AG10803 (cell line): Measurements from ENCODE around the gene GON7.

Experiments used
- DNase-seq: peaks from one replicate; pipeline ENCODE4 v3.0.0; 2010; ENCODE audit warnings: low read depth
- H3K4me3 ChIP-seq: 2 replicates; pipeline ENCODE4 v1.5.1; 2011; ENCODE audit warnings: mild to moderate bottlenecking, low read length, control low read depth
- CTCF ChIP-seq: conservative IDR thresholded peaks from 2 replicates; pipeline ENCODE4 v1.5.1; 2011; ENCODE audit warnings: mild to moderate bottlenecking, low read length, control low read depth, inconsistent platforms

The GON7 gene

GRCh38 chr14:93200553-93200952, 6.3 kb downstream of the GON7 start:
- TF ChIP-seq CTCF, result no peak
- DNase-seq, result no peak
- no peak overlapping the region for H3K4me3 ChIP-seq

DNA sequence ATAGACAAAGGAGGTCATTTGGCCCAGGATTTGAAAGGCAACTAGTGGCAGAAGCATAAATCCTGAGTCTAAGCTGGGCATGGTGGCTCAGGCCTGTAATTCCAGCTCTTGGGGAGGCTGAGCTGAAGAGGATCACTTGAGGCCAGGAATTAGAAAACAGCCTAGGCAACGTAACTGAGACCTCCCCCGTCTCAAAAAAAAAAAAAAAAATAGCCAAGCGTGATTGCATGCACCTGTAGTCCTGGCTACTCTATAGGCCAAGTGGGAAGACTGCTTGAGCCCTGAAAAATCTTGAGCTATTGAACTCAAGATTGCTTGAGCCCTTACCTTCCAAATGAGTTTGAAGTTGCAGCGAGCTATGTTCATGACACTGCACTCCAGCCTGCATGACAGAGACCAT, 7.8 kb downstream of the GON7 start:
- no peak overlapping the region for H3K4me3 ChIP-seq
- no peak for DNase-seq
- no peak for TF ChIP-seq CTCF

- DNase-seq, result no peak
- no peak for TF ChIP-seq CTCF
- H3K4me3 ChIP-seq, result no peak overlapping the region
These were observed 11.4 kb downstream of the GON7 start for GRCh38 chr14:93195316-93195999.

- no peak overlapping the region for H3K4me3 ChIP-seq
- DNase-seq, result no peak
- TF ChIP-seq CTCF, result no peak
These were observed 19.9 kb downstream of the GON7 start for GRCh38 chr14:93186956-93187355.

DNA sequence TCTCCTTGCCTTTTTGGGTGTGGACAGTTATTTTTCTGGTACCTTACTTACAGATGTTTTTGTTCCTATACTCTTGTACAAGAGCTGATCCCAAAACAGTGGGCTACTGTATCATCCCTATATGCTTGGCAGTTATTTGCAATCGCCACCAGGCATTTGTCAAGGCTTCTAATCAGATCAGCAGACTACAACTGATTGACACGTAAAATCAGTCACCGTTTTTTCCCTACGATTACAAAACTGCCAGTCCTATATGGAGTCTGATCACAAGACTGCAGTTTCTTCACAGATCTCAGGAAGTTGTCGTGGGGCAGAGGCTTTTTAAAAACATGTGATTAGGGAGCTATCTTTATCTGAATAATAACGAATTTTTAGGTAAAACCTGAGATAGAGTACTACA, 20.4 kb downstream of the GON7 start:
- H3K4me3 ChIP-seq, result no peak overlapping the region
- no peak for DNase-seq
- no peak for TF ChIP-seq CTCF

- peak overlapping the region; percentile 94 for H3K4me3 ChIP-seq
- no peak for TF ChIP-seq CTCF
- no peak for DNase-seq
These were observed 21.5 kb downstream of the GON7 start for GRCh38 chr14:93185349-93185720.
